ENCODE data around the gene UBALD2.

UBALD2 gene

DNA sequence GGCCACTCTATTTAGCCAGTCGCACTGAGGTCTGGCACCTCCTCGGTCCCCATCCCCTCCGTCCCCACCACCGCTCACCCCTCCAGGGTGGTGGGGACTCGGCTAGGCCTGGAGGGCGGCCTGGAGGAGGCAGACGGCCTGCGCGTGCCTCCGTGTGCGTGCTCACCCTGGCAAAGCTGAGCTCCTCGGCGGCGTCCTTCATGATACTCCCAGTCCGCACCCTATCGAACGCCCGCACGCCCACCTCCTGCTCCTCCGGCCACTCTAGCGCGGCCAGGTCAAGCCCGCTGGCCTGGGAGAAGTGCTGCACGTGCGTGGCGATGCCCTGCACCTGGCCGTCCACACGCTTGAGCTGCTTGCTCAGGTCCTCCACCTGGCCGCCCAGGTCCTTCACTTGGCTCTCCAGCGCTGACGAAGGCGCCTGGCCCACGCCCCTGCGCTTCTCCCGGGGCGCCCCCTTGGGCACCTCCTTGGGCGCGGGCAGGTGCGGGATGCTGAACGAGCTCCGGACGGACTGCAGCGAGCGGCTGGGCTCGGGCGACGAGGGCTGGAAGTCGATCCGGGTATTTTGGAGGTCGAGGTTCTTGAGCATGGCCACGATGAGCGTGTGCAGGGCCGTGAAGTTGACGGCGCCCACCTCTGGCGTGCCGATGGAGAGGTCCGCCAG, 42.3 kb downstream of the UBALD2 start:
- Histone ChIP-seq H3K36me3 (ENCODE audit: control insufficient read depth, insufficient read depth, low read length) (peaks cover 3% of the 10 kb centered on the region; the same call in 1 of the 2 replicates), H3K27me3 (replicated peaks; ENCODE audit: control insufficient read depth, insufficient read depth, low read length) (no peaks in the 10 kb centered on the region), H3K4me3 (replicated peaks; ENCODE audit: low read depth, low read length) (no peak overlapping the region)
- TF ChIP-seq, protein P1, sequence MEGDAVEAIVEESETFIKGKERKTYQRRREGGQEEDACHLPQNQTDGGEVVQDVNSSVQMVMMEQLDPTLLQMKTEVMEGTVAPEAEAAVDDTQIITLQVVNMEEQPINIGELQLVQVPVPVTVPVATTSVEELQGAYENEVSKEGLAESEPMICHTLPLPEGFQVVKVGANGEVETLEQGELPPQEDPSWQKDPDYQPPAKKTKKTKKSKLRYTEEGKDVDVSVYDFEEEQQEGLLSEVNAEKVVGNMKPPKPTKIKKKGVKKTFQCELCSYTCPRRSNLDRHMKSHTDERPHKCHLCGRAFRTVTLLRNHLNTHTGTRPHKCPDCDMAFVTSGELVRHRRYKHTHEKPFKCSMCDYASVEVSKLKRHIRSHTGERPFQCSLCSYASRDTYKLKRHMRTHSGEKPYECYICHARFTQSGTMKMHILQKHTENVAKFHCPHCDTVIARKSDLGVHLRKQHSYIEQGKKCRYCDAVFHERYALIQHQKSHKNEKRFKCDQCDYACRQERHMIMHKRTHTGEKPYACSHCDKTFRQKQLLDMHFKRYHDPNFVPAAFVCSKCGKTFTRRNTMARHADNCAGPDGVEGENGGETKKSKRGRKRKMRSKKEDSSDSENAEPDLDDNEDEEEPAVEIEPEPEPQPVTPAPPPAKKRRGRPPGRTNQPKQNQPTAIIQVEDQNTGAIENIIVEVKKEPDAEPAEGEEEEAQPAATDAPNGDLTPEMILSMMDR (IDR thresholded peaks at IDR 0.05; ENCODE audit: insufficient read depth, low read length, poor library complexity, severe bottlenecking): no peak
- peak; percentile 8 for DNase-seq (ENCODE audit: extremely low read depth, insufficient read length)

DNA sequence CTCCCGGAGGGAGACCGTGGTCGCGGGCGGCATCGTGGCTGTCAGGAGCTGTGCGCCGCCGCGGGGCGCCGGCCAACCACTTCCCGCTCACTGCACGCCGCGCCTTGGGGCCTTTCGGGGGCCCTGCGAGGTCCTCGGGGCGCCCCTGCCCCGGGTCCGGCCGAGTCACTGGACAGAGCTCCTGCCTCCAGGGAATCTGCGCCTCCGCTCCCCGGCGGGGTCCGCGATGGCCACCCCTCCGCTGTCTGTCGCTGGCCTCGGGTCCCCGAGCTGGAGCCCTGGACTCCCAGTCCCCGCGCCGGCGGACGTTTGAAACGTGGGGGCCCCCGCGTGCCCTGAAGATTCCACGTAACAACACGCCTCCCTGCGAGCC, 42.8 kb downstream of the UBALD2 start, which contains the start of gene QRICH2:
QRICH2 (minus strand) TSS at position 311 of the 373 bp plus-strand sequence; CDS start at position 33, 278 bp downstream.
- no peak for DNase-seq (ENCODE audit: extremely low read depth, insufficient read length)
- peaks cover 5% of the 10 kb centered on the region; the same call in 1 of the 2 replicates for H3K36me3 ChIP-seq (ENCODE audit: control insufficient read depth, insufficient read depth, low read length)
- no peak within 1 kb of the TSS for H3K4me3 ChIP-seq (replicated peaks; ENCODE audit: low read depth, low read length)
- H3K27me3 ChIP-seq (replicated peaks; ENCODE audit: control insufficient read depth, insufficient read depth, low read length): no peaks in the 10 kb centered on the region
- TF ChIP-seq, protein P1 (IDR thresholded peaks at IDR 0.05; ENCODE audit: insufficient read depth, low read length, poor library complexity, severe bottlenecking): no peak

DNA sequence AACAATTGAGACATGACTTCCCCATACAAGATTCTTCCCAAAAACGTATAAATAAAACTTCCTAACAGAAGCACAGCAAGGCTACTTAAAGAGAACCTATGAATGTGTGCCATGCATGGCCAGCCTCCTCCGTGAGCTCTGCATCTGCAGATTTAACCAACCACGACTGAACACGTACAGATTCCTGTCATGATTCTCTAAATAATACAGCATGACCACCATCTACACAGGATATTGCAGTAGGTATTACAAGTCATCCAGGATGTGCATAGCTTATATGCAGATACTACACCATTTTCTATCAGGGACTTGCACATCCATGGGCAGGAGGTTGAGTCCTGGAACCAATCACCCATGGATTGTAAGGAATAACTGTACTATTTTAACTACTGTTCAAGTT, 44.3 kb downstream of the UBALD2 start:
- Histone ChIP-seq H3K4me3 (replicated peaks; ENCODE audit: low read depth, low read length) (no peak overlapping the region), H3K27me3 (replicated peaks; ENCODE audit: control insufficient read depth, insufficient read depth, low read length) (no peaks in the 10 kb centered on the region), H3K36me3 (ENCODE audit: control insufficient read depth, insufficient read depth, low read length) (peaks cover 10% of the 10 kb centered on the region; the same call in 1 of the 2 replicates)
- DNase-seq (ENCODE audit: extremely low read depth, insufficient read length): no peak
- TF ChIP-seq, protein P1 (IDR thresholded peaks at IDR 0.05; ENCODE audit: insufficient read depth, low read length, poor library complexity, severe bottlenecking): no peak

DNA sequence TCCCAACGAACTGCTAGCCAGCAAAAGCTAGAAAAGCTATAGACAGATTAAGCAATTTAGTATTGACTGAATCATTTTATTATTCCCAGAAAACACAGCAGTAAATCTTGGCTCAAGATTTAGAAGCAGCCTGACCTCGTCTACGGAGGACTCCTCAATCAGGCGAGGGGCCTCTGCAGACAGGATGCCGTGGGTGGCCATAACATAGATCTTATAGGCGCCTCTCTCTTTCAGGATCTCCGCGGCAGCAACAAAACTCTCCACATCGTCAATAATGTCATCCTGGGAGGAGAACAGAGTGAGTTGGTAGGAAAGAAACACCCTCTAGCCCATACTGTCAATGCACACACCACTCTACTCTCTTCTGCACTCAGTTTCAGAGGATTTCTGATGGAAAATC, 47.6 kb downstream of the UBALD2 start:
- Histone ChIP-seq H3K36me3 (ENCODE audit: control insufficient read depth, insufficient read depth, low read length) (peaks cover 10% of the 10 kb centered on the region; the same call in 1 of the 2 replicates), H3K27me3 (replicated peaks; ENCODE audit: control insufficient read depth, insufficient read depth, low read length) (no peaks in the 10 kb centered on the region), H3K4me3 (replicated peaks; ENCODE audit: low read depth, low read length) (no peak overlapping the region)
- no peak for DNase-seq (ENCODE audit: extremely low read depth, insufficient read length)
- TF ChIP-seq, protein P1 (IDR thresholded peaks at IDR 0.05; ENCODE audit: insufficient read depth, low read length, poor library complexity, severe bottlenecking): no peak

DNA sequence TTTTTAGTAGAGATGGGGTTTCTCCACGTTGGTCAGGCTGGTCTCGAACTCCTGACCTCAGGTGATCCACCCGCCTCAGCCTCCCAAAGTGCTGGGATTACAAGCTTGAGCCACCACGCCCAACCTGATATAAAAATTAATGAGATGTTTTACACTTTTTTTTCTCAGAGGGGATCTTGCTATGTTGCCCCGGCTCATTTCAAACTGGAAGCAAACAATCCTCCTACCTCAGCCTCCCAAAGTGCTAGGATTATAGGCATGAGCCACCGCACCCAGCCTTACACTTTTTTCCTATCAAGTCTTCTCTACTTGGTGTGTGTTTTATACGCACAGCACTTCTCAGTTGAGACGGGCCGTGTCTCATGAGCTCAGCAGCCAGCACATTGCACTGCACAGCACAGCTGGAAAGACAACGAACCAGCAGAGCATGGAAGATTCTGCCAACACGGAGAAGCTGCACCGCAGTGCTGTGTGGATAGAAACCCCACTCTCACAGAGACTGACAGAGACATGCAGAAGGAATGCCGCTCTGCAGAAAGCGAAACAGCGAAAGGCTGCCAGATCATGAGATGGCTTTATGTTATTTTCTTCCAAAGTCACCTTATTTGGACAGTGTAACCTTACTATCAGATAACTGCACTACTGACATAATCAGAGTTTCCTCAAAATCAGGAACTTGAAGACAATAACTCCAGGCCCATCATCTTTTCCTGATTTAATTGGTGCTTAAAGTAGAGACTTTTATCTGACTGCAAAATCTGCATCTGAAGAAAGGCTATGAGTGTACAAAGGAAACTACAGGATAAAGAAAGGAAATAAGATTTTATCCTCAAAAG, 49.5 kb downstream of the UBALD2 start:
- H3K27me3 ChIP-seq (replicated peaks; ENCODE audit: control insufficient read depth, insufficient read depth, low read length): no peaks in the 10 kb centered on the region
- TF ChIP-seq, protein P1 (IDR thresholded peaks at IDR 0.05; ENCODE audit: insufficient read depth, low read length, poor library complexity, severe bottlenecking): no peak
- no peak overlapping the region for H3K4me3 ChIP-seq (replicated peaks; ENCODE audit: low read depth, low read length)
- H3K36me3 ChIP-seq (ENCODE audit: control insufficient read depth, insufficient read depth, low read length): peaks cover 10% of the 10 kb centered on the region; the same call in 1 of the 2 replicates
- DNase-seq (ENCODE audit: extremely low read depth, insufficient read length): no peak

All from GM06990 (cell line).